Right lobe of liver (tissue), 4 donors: Measurements from ENCODE around the gene LLGL2.

Source experiments
- CTCF ChIP-seq, 4 donors: fragments of 200-600 bp in 3 of 4; fragments of 450-650 bp in 1 of 4; IDR thresholded peaks; one replicate each; pipeline versions ENCODE4 v1.5.1 to v1.8.0; 2016 to 2022; ENCODE audit warnings: antibody characterized with exemption in 4 of 4, mild to moderate bottlenecking in 2 of 4
- POLR2A ChIP-seq: fragments of 450-650 bp; IDR thresholded peaks from one replicate; pipeline ENCODE4 v1.6.1; 2017; ENCODE audit warnings: antibody characterized with exemption, mild to moderate bottlenecking
- donor health status: DM: no; HTN: no; CAD: no.
- donor health status: DM: no; HTN: no; CAD: no.
- donor health status: DM: no; HTN: yes; CAD: no.

DNA sequence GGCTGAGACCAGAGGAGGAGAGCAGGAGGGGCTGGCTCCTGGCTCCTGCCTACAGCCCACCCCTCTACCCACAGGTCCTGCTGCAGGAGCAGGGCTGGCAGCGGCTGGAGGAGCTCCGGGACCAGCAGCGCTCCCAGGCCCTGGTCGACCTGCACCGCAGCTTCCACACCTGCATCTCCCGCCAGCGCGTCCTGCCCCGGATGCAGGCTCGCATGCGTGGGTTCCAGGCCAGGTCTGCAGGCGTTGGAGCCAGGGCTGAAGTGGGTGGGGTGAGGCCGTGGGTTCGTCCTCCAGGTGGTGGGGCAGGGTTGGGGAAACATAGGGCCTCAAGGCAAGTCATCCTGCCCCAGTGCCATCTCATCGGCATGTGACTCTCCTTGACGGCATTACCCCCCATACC is 80.3 kb downstream of the LLGL2 start:
- TF ChIP-seq CTCF (IDR thresholded peaks at IDR 0.05) (no peak), POLR2A (no peak)
